ENCODE measurements around the gene CCL15.

GRCh38 chr17:35998018-35998545, 3.3 kb downstream of the CCL15 start:
- TF ChIP-seq POLR2A (IDR thresholded peaks at IDR 0.05), result no peak
- TF ChIP-seq CTCF (IDR thresholded peaks at IDR 0.05), result no peak

All from upper lobe of left lung (tissue), 4 donors.